Type B pancreatic cell (in vitro differentiated cells): Measurements from ENCODE around the gene MTURN. TPM values are rescaled to one million over a fixed set of nuclear protein-coding genes. Genes with fewer than 3 reads are reported as not detected.

Source experiments
- DNase-seq: peaks from one replicate; pipeline ENCODE4 v3.0.0; 2021; ENCODE audit warnings: mixed read lengths; ENCODE audit not compliant: unreplicated experiment; ENCODE audit errors: extremely low spot score
- H3K27ac Mint-ChIP-seq: 2 replicates; pipeline ENCODE4 v1.8.0; 2021; ENCODE audit warnings: mild to moderate bottlenecking, mixed read lengths
- H3K27me3 Mint-ChIP-seq: 2 replicates; pipeline ENCODE4 v1.8.0; 2021; ENCODE audit warnings: mixed read lengths
- H3K36me3 Mint-ChIP-seq: 2 replicates; pipeline ENCODE4 v1.8.0; 2021; ENCODE audit warnings: mixed read lengths
- H3K4me1 Mint-ChIP-seq: one replicate; pipeline ENCODE4 v1.8.0; 2021; ENCODE audit warnings: mixed read lengths; ENCODE audit not compliant: unreplicated experiment
- H3K4me3 Mint-ChIP-seq: 2 replicates; pipeline ENCODE4 v1.8.0; 2021; ENCODE audit warnings: mild to moderate bottlenecking, mixed read lengths
- H3K9me3 Mint-ChIP-seq: 2 replicates; pipeline ENCODE4 v1.8.0; 2021; ENCODE audit warnings: mixed read lengths
- CTCF ChIP-seq: fragments of 200-600 bp; sonication (generic); conservative IDR thresholded peaks from 2 replicates; pipeline ENCODE4 v1.5.0; 2021; ENCODE audit warnings: antibody characterized with exemption, mild to moderate bottlenecking
- total RNA-seq: library from RNA; stranded (reverse); gene quantifications from 2 replicates; pipeline ENCODE4 v1.2.1, GENCODE V29; 2021; ENCODE audit warnings: low replicate concordance

The MTURN gene
- total RNA-seq, 1 donor from 2014 or later, result 23.3 TPM

- H3K27me3 Mint-ChIP-seq, result no peaks in the 10 kb centered on the region
- H3K27ac Mint-ChIP-seq, result no peak overlapping the region
- H3K4me3 Mint-ChIP-seq, result peak overlapping the region; percentile 96
- no peak for TF ChIP-seq CTCF
- peaks cover 9% of the 10 kb centered on the region for H3K4me1 Mint-ChIP-seq
- no peak for DNase-seq
- H3K9me3 Mint-ChIP-seq, result no peaks in the 10 kb centered on the region
- H3K36me3 Mint-ChIP-seq, result no peaks in the 10 kb centered on the region
Measured at GRCh38 chr7:30136743-30137485, 2.1 kb downstream of the MTURN start.

- Mint-ChIP-seq H3K4me1 (peaks cover 19% of the 10 kb centered on the region), H3K27me3 (no peaks in the 10 kb centered on the region), H3K9me3 (no peaks in the 10 kb centered on the region), H3K4me3 (no peak overlapping the region), H3K27ac (peak overlapping the region; percentile 42), H3K36me3 (peaks cover 7% of the 10 kb centered on the region)
- no peak for TF ChIP-seq CTCF
- no peak for DNase-seq
Measured at GRCh38 chr7:30139836-30140384, 5.1 kb downstream of the MTURN start.

- H3K27ac Mint-ChIP-seq, result peak overlapping the region; percentile 42
- no peak for DNase-seq
- H3K4me3 Mint-ChIP-seq, result no peak overlapping the region
- H3K27me3 Mint-ChIP-seq, result no peaks in the 10 kb centered on the region
- peaks cover 7% of the 10 kb centered on the region for H3K36me3 Mint-ChIP-seq
- H3K4me1 Mint-ChIP-seq, result peaks cover 19% of the 10 kb centered on the region
- no peak for TF ChIP-seq CTCF
- no peaks in the 10 kb centered on the region for H3K9me3 Mint-ChIP-seq
Measured at GRCh38 chr7:30140456-30140855, 5.7 kb downstream of the MTURN start.

- Mint-ChIP-seq H3K27me3 (no peaks in the 10 kb centered on the region), H3K36me3 (peaks cover 7% of the 10 kb centered on the region), H3K4me3 (peak overlapping the region; percentile 54), H3K4me1 (peaks cover 16% of the 10 kb centered on the region), H3K9me3 (no peaks in the 10 kb centered on the region), H3K27ac (peak overlapping the region; percentile 92)
- no peak for DNase-seq
- TF ChIP-seq CTCF, result no peak
Measured at GRCh38 chr7:30142710-30143109, 7.9 kb downstream of the MTURN start.

GRCh38 chr7:30143748-30144251 lies 9.0 kb downstream of the MTURN start:
- peaks cover 7% of the 10 kb centered on the region for H3K36me3 Mint-ChIP-seq
- TF ChIP-seq CTCF, result no peak
- H3K4me1 Mint-ChIP-seq, result peaks cover 16% of the 10 kb centered on the region
- no peaks in the 10 kb centered on the region for H3K9me3 Mint-ChIP-seq
- no peak overlapping the region for H3K4me3 Mint-ChIP-seq
- no peaks in the 10 kb centered on the region for H3K27me3 Mint-ChIP-seq
- peak overlapping the region; percentile 92 for H3K27ac Mint-ChIP-seq
- DNase-seq, result no peak
